NB4 (cell line): ENCODE measurements around the gene NELL2.

ENCODE experiments used
- CTCF ChIP-seq: IDR thresholded peaks from one replicate; pipeline ENCODE4 v1.5.1; 2012; ENCODE audit warnings: low read depth, low read length
- MAX ChIP-seq: IDR thresholded peaks from 2 replicates; pipeline ENCODE4 v1.6.1; 2011; ENCODE audit warnings: low read depth, low read length
- POLR2A ChIP-seq: IDR thresholded peaks from 2 replicates; pipeline ENCODE4 v1.6.1; 2011; ENCODE audit warnings: mild to moderate bottlenecking; ENCODE audit not compliant: insufficient read length; ENCODE audit errors: extremely low read depth

- TF ChIP-seq POLR2A (no peak), CTCF (no peak), MAX (no peak)
Observed at GRCh38 chr12:44839785-44840184, 36.3 kb downstream of the NELL2 start.
